Liver (tissue), 9 donors: ENCODE data around the gene YBX2. TPM values are rescaled to one million over a fixed set of nuclear protein-coding genes. Genes with fewer than 3 reads are reported as not detected.

ENCODE experiments used
- DNase-seq: peaks from one replicate; pipeline ENCODE4 v3.0.0-alpha.2; 2017; ENCODE audit warnings: low spot score
- H3K27ac ChIP-seq, 2 donors: one replicate each; pipeline ENCODE4 v1.7.0; 2013; ENCODE audit warnings: inconsistent platforms in 2 of 2, low read length in 2 of 2, control low read depth in 1 of 2, low read depth in 1 of 2, mild to moderate bottlenecking in 1 of 2
- H3K27me3 ChIP-seq, 4 donors: one replicate each; pipeline versions ENCODE4 v1.6.1 to v1.7.0; 2013; ENCODE audit warnings: low read length in 3 of 4, inconsistent platforms in 1 of 4, mild to moderate bottlenecking in 1 of 4, moderate library complexity in 1 of 4; ENCODE audit not compliant: control insufficient read depth in 4 of 4, insufficient read depth in 4 of 4
- H3K36me3 ChIP-seq, 4 donors: one replicate each; pipeline versions ENCODE4 v1.6.1 to v1.7.0; 2013; ENCODE audit warnings: low read length in 3 of 4, mild to moderate bottlenecking in 3 of 4, low read depth in 1 of 4, moderate library complexity in 1 of 4; ENCODE audit not compliant: control insufficient read depth in 4 of 4, insufficient read depth in 3 of 4
- H3K4me1 ChIP-seq, 4 donors: one replicate each; pipeline versions ENCODE4 v1.6.1 to v1.7.0; 2013; ENCODE audit warnings: low read length in 3 of 4, mild to moderate bottlenecking in 3 of 4, moderate library complexity in 1 of 4; ENCODE audit not compliant: control insufficient read depth in 4 of 4, insufficient read depth in 4 of 4
- H3K4me3 ChIP-seq, 3 donors: one replicate each; pipeline versions ENCODE4 v1.6.1 to v1.7.0; 2013; ENCODE audit warnings: low read length in 3 of 3, control low read depth in 1 of 3, low read depth in 1 of 3, mild to moderate bottlenecking in 1 of 3
- H3K9ac ChIP-seq, 2 donors: one replicate each; pipeline ENCODE4 v1.7.0; 2013; ENCODE audit warnings: low read length in 2 of 2, mild to moderate bottlenecking in 2 of 2, moderate library complexity in 2 of 2, control low read depth in 1 of 2, low read depth in 1 of 2
- H3K9me3 ChIP-seq, 4 donors: one replicate each; pipeline versions ENCODE4 v1.6.1 to v1.7.0; 2013; ENCODE audit warnings: low read length in 3 of 4; ENCODE audit not compliant: control insufficient read depth in 4 of 4
- ATF3 ChIP-seq: IDR thresholded peaks from 2 replicates; pipeline ENCODE4 v1.6.1; 2016; ENCODE audit warnings: antibody characterized with exemption
- EGR1 ChIP-seq, 2 donors: IDR thresholded peaks; 2 replicates each; pipeline ENCODE4 v1.6.1; 2016 to 2018; ENCODE audit warnings: antibody characterized with exemption in 2 of 2, low read depth in 2 of 2
- FOXA1 ChIP-seq: IDR thresholded peaks from 2 replicates; pipeline ENCODE4 v1.6.1; 2016; ENCODE audit warnings: antibody characterized with exemption
- FOXA2 ChIP-seq: IDR thresholded peaks from 2 replicates; pipeline ENCODE4 v1.6.1; 2016; ENCODE audit warnings: antibody characterized with exemption
- HNF4A ChIP-seq, 2 donors: conservative IDR thresholded peaks; 2 replicates each; pipeline ENCODE4 v1.6.1; 2016; ENCODE audit warnings: antibody characterized with exemption in 2 of 2, mild to moderate bottlenecking in 2 of 2
- HNF4G ChIP-seq: IDR thresholded peaks from 2 replicates; pipeline ENCODE4 v1.6.1; 2016; ENCODE audit warnings: antibody characterized with exemption
- JUND ChIP-seq, 2 donors: IDR thresholded peaks; 2 replicates each; pipeline ENCODE4 v1.6.1; 2016; ENCODE audit warnings: antibody characterized with exemption in 2 of 2
- RAD21 ChIP-seq, 2 donors: IDR thresholded peaks; 2 replicates each; pipeline ENCODE4 v1.6.1; 2016; ENCODE audit warnings: antibody characterized with exemption in 2 of 2, mild to moderate bottlenecking in 2 of 2
- REST ChIP-seq: IDR thresholded peaks from 2 replicates; pipeline ENCODE4 v1.6.1; 2016; ENCODE audit warnings: antibody characterized with exemption, mild to moderate bottlenecking
- RXRA ChIP-seq, 2 donors: IDR thresholded peaks; 2 replicates each; pipeline ENCODE4 v1.6.1; 2017 to 2018; ENCODE audit warnings: antibody characterized with exemption in 2 of 2, mild to moderate bottlenecking in 1 of 2
- SP1 ChIP-seq: IDR thresholded peaks from 2 replicates; pipeline ENCODE4 v1.6.1; 2018; ENCODE audit warnings: antibody characterized with exemption, mild to moderate bottlenecking
- TAF1 ChIP-seq: conservative IDR thresholded peaks from 2 replicates; pipeline ENCODE4 v1.6.1; 2016; ENCODE audit warnings: antibody characterized with exemption, mild to moderate bottlenecking
- YY1 ChIP-seq: IDR thresholded peaks from 2 replicates; pipeline ENCODE4 v1.6.1; 2016; ENCODE audit warnings: antibody characterized with exemption, mild to moderate bottlenecking
- ZBTB33 ChIP-seq: IDR thresholded peaks from 2 replicates; pipeline ENCODE4 v1.6.1; 2016; ENCODE audit warnings: antibody characterized with exemption
- WGBS: extraction: QIAGEN DNeasy Blood & Tissue Kit; methylation state at CpG from one replicate; pipeline ENCODE4 v1.1.7; 2013; 5-methylcytosine and 5-hydroxymethylcytosine counted together
- polyA plus RNA-seq, 2 donors: library from polyadenylated mRNA; stranded (reverse) in 1 of 2; unstranded in 1 of 2; fragments of 200-250 nt in 1 of 2; fragments of >200 nt in 1 of 2; fragmentation: Nextera tagmentation in 1 of 2; extraction: Ambion mirVana in 1 of 2; gene quantifications; one replicate each; pipeline versions ENCODE4 v1.2.1 to v1.2.3, GENCODE V29; 2013 to 2015
- total RNA-seq, 2 donors: library from RNA; depleted of rRNA; stranded (reverse); fragments of >200 nt; gene quantifications; one replicate each; pipeline ENCODE4 v1.2.3, GENCODE V29; 2014
- donor health status: healthy.
- donor health status: healthy.
- donor health status: healthy.
- donor health status: healthy.
- donor health status: healthy.

Gene YBX2
- total RNA-seq = under 1 TPM; 0.61 to 0.75 TPM
- under 1 TPM; 0.33 to 0.53 TPM for polyA plus RNA-seq

- DNase-seq = peak; percentile 72
- Histone ChIP-seq H3K27ac (no peak within 1 kb of the TSS), H3K27me3 (no peaks in the 10 kb centered on the region), H3K4me1 (peaks cover 11 to 28% (median 17%) of the 10 kb centered on the region in 4 donors), H3K36me3 (no peaks in the 10 kb centered on the region), H3K9ac (no peak within 1 kb of the TSS), H3K9me3 (no peaks in the 10 kb centered on the region), H3K4me3 (peak within 1 kb of the TSS in 2 of 3 donors; percentile 22 to 25)
- WGBS = 3% methylated on average over 57 of the region's 57 CpGs
- TF ChIP-seq SP1 (peak; percentile 12), HNF4A (conservative IDR thresholded peaks at IDR 0.05) (peak in 1 of 2 donors; percentile 7), ZBTB33 (no peak)
Observed at GRCh38 chr17:7294614-7295153, at the start of gene YBX2. TSS of gene YBX2 (minus strand) at chr17:7294639. CDS start at chr17:7294500, 139 bp downstream.

- no peak for TF ChIP-seq HNF4A (conservative IDR thresholded peaks at IDR 0.05)
- no peak for TF ChIP-seq SP1
- no peak for TF ChIP-seq YY1
- TF ChIP-seq ATF3 = no peak
- TF ChIP-seq TAF1 = no peak
- no peak for TF ChIP-seq RAD21 (IDR thresholded peaks at IDR 0.05)
- TF ChIP-seq REST = no peak
- no peak for TF ChIP-seq JUND (IDR thresholded peaks at IDR 0.05)
- TF ChIP-seq HNF4G = no peak
- no peak for TF ChIP-seq RXRA (IDR thresholded peaks at IDR 0.05)
- no peak for TF ChIP-seq FOXA1
- TF ChIP-seq EGR1 (IDR thresholded peaks at IDR 0.05; ENCODE audit: low read depth in 2 of 2) = no peak
- no peak overlapping the region for H3K9ac ChIP-seq
- no peaks in the 10 kb centered on the region for H3K36me3 ChIP-seq
- H3K4me1 ChIP-seq = no peaks in the 10 kb centered on the region
- no peak overlapping the region for H3K27ac ChIP-seq
- no peak for DNase-seq
- H3K9me3 ChIP-seq = no peaks in the 10 kb centered on the region
- no peak overlapping the region for H3K4me3 ChIP-seq
- WGBS = 76% methylated on average over 15 of the region's 15 CpGs
- no peaks in the 10 kb centered on the region for H3K27me3 ChIP-seq
Observed at GRCh38 chr17:7343250-7343649, 48.8 kb upstream of the YBX2 start.

GRCh38 chr17:7341842-7342241 is 47.4 kb upstream of the YBX2 start:
- H3K4me3 ChIP-seq = no peak overlapping the region
- TF ChIP-seq ATF3 (no peak), YY1 (no peak), ZBTB33 (no peak), REST (no peak), FOXA2 (no peak), JUND (IDR thresholded peaks at IDR 0.05) (no peak), TAF1 (no peak)

More at GRCh38 chr17:7341842-7342241, 47.4 kb upstream of the YBX2 start:
- no peaks in the 10 kb centered on the region for H3K9me3 ChIP-seq
- DNase-seq = no peak
- 94% methylated on average over 13 of the region's 13 CpGs for WGBS
- no peaks in the 10 kb centered on the region for H3K4me1 ChIP-seq
- H3K9ac ChIP-seq = no peak overlapping the region
- H3K27ac ChIP-seq = no peak overlapping the region
- no peaks in the 10 kb centered on the region for H3K27me3 ChIP-seq
- no peaks in the 10 kb centered on the region for H3K36me3 ChIP-seq
